Renal cortex interstitium (tissue), 11 donors: Measurements from ENCODE around the gene RPS6KA2. TPM values are rescaled to one million over a fixed set of nuclear protein-coding genes. Genes with fewer than 3 reads are reported as not detected.

Source experiments
- DNase-seq, 11 donors: peaks; one replicate each; pipeline ENCODE4 v3.0.0-alpha.2; 2013; ENCODE audit warnings: low read depth in 9 of 11, low spot score in 4 of 11; ENCODE audit errors: extremely low read depth in 1 of 11
- polyA plus RNA-seq, 3 donors: library from polyadenylated mRNA; unstranded; fragments of 120-200 nt; gene quantifications; one replicate each; pipeline ENCODE4 v1.2.1, GENCODE V29; 2013; ENCODE audit not compliant: insufficient read length in 3 of 3

RPS6KA2 gene
- polyA plus RNA-seq, 3 donors: 28.3 to 30.6 (median 29.5) TPM

DNA sequence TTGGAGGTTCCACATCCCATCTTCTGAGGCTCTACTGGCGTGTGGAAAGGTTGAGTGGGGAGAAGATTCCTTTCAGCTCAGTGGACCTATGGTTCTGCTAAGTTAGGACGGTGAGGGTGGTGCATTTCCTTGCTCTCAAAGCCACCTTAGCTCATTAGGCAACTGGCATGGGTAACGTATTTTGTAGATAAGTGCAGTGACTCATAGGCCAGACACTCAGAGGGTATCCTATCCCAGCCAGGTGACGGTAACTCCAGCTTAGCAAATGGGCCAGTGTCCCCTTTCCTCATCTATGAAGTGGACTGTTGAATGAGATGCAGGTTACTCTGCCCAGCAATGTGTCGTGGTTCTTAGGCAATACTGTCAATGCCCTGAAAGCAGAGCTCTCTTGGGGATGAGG is 3.7 kb downstream of the RPS6KA2 start:
- DNase-seq: no peak

DNA sequence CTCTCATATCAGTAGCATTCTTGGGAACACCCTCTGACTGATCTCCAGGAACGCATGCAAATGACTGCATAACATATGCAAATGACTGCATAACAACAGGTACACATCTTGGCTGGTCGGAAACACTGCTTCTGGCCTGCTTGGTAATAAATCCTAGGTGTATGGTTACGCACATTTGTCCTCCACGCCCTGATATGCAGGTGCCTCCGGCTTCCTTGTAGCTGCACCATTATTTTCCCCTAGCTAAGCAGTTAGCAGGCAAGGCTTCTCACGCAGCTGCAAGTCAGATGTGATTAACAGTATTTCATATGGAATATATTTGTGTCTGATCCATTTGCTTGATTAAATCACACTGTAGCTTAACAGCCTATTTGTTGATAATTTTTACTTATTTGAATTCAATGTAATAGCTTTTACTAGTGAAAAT is 5.9 kb downstream of the RPS6KA2 start:
- DNase-seq: no peak

DNA sequence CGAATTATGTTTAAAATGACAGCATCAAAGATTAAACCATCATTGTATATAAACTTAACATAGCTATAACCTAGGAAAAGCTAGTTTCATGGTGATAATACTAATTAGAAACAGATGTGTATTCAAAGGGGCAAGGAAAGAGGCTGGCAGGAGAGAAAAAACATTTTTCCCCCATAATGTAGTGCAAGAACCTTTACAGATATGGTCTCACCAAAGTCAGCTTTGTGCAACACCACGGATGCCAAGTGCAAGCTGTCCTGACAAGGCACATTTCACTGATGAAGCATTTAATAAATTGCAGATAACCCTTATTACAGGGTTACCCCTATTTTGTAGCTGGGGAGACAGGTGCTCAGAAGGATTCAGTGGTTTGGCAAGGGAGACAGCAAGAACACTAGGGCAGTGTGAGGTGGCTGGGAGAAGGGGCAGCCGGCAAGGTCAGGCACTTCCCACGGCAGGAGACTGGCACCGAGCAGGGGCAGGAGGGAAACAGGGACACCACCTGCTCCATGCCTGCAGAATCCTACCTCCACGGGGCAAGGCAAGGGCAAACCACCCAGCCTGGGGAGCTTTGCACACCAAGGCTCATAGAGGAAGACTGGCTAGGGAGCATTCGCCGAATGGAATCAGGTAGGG is 6.5 kb downstream of the RPS6KA2 start:
- no peak for DNase-seq

DNA sequence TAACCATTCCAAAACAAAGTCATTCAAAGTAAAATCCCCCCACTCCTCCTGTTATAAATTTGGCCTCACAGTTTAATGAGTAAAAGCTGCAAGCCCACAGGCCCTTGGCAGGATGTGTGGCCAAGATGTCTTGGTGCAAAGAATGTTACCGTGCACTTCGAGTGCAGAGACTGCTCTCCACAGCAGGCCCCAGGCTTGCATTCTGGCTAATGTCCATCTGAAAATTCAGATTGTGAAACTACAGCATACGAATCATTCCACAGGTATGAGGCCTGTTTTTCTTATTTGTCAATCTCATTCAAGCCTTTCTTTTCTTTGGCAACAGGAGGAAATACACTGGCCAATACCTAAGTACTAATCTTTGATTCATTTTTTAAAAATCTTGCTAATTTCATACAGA is 7.1 kb downstream of the RPS6KA2 start:
- no peak for DNase-seq

GRCh38 chr6:166618866-166619761 is 7.9 kb downstream of the RPS6KA2 start:
- no peak for DNase-seq

DNA sequence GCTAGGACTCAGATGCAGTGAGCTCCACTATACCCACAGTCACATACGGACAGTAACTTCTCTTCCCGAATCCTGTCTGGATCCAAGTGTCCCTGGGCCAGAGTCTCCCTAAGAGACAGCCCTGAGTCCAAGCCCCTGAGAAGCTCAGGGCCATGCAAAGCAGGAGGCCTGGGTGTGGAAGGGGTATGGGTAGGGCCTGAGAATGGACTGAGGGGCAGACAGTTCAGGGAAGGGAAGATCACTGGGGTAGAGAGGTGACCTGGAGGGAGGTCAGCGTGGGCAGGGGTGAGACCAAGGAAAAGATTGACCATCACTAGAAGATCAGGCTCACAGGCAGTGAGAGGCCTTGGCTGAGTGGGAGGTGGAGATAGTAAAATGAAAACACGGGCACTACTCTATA is 8.8 kb downstream of the RPS6KA2 start:
- no peak for DNase-seq

DNA sequence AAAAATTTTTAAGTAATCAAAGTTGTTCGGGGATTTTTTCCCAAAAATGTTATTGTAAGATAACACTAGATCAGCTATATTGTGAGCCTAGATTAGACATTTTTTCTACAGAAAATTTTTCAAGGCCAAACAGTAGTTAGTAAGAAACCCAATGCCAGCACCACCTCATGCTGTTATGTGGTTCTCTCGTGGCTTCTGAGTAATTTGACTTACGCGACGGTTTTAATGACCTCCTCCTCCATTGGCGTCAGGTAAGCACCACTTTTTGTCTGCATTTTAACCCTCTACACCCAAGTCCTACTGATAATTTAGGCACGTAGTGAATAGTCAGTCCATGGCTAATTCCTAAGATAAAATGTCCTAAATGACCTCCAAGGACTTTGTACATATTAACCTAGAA is 9.7 kb downstream of the RPS6KA2 start:
- no peak for DNase-seq

DNA sequence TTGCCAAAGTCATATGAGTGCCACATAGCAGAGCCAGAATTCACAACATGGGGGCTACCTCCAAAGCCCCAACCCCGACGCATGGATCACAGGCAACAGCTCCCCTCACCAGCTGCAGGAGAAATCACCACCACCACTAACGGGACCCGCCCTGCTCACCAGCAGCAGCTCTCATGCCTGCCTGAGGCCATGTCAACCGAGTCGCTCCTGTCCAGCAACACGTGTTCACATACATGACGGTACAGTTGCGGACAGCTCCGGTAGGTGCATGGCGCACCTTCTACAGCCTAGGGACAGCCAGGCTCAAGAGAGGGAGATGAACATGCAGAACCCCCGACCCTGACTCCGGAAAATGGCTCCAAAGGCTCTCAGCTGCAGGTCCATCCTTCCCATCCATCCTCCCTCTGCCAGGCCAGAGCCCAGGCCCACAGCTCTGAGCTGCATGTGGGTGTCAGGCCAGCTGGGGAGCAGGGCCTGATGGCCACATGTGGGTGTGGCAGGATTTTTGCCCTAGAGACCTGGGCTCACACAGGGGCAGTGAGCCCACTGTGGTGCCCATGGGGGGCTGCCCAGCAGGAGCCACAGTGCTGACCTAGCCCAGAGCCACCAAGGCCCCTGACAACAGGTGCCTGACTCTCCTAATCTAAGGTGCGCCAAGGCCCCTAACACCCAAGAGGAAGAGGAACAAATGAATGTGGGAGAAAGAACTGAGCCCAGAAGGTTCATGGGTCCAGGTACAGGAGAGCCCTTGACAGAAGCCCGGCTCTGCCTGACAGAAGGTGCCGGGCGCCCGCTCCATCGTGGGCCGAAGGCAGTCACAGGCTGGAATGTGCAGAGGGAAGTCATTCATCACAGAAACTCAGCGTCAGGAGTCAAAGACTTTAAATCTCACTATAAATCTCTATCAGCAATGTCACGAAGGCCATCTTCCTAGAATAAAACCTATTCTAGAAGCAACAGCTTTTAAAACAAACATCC is 10.5 kb downstream of the RPS6KA2 start:
- no peak for DNase-seq

GRCh38 chr6:166615059-166615770 is 11.8 kb downstream of the RPS6KA2 start:
- no peak for DNase-seq

- DNase-seq: no peak
Measured at GRCh38 chr6:166614589-166614988, 12.5 kb downstream of the RPS6KA2 start.

GRCh38 chr6:166614171-166614583 is 12.9 kb downstream of the RPS6KA2 start:
- no peak for DNase-seq

- DNase-seq: no peak
Measured at GRCh38 chr6:166613027-166613426, 14.0 kb downstream of the RPS6KA2 start.

DNA sequence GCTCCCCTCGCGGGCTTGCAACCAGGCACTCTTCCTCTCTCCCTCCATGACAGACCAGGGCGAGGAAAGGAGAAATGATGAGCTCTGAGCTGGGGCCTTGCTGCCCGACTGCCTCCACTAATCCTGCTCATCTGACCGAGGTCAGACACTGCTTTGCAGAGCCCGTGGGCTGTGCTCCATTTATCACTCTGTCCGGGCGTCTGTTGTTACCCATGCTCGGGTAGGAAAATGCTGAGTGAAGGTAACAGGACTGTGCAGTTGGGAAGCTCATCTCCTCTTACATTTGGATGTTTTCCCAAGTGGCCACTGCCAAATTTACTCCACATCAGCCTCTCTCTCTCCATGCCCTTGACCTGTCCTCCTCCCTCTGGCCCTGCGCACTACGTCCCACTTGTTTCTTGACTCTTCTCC is 14.6 kb downstream of the RPS6KA2 start:
- no peak for DNase-seq

- no peak for DNase-seq
Measured at GRCh38 chr6:166611631-166612030, 15.4 kb downstream of the RPS6KA2 start.

GRCh38 chr6:166610069-166610468 is 17.0 kb downstream of the RPS6KA2 start:
- DNase-seq: no peak

DNA sequence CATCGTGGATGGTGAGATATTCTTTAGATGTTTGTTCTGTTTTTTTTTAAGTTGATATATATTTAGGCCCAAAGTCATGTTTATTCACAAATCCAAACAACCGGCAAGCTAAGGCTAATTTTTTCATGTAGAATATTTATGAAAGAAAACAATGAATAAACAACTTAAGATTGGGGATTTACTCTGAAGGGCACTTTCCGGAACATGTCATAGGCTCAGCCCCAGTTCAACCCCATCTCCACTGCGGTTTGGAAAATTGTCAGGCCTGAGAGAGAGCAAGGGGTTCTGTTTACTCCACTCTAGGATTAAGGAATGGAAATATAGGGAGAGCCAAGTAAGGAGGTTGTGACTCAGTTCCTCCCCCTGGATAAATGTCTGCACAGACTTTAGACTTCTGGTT is 18.3 kb downstream of the RPS6KA2 start:
- no peak for DNase-seq

DNA sequence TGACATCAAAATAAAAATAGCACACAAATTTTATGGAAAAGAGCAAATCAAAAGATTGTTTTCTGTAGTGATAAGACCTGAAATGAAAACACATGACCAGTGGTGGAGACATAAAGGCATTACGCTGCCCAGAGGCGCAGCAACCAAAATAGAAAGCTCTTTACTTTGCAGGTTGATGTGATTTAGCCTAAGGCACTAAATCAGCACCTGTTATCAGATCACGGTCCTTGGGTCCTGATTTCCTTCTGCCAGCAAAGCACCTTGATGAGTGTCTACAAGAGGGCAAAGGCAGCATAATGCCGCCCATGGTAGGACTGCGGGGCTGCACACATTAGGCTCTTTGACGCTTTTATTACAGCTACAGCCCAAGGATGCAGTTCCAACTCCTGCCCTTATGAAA is 21.3 kb downstream of the RPS6KA2 start:
- DNase-seq: no peak

DNA sequence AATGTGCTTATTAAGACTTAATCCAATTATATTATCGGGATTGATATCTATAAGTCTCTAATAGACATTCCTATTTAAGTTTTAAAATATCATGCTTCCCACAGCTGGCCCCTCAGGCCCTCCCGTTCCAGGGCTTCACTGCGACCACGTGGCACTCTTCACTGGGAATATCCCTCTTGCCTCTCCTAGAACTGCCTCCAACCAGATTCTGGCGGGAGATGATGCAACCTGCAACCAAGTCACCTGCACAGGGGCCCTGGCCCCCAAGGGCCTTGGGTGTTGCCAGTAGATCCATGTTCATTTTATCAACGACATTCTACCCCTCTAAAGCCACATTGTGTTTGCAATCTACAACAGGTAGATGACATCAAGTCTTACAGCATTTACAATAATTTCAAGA is 22.1 kb downstream of the RPS6KA2 start:
- DNase-seq: no peak

DNA sequence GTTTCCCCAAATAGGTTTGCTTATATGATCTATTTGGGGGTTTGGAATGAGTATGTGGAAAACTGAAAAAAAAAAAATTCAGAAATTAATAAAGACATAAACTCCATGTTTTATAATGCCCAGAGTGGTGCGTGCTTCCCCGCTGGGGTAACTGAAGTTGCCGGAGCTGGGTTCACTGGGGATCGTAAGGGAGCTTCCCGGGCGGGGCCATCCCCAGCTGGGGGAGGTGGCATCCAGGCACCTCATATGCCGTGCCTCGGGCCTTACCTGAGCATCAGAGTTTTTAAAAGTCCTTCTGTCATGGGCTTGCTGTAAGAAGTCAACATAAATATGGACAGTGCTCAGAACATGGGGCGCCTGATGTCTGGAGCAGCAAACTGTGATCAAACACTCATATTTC is 22.7 kb downstream of the RPS6KA2 start:
- DNase-seq: no peak
